ENCODE results near the gene STAB1.

STAB1 gene

DNA sequence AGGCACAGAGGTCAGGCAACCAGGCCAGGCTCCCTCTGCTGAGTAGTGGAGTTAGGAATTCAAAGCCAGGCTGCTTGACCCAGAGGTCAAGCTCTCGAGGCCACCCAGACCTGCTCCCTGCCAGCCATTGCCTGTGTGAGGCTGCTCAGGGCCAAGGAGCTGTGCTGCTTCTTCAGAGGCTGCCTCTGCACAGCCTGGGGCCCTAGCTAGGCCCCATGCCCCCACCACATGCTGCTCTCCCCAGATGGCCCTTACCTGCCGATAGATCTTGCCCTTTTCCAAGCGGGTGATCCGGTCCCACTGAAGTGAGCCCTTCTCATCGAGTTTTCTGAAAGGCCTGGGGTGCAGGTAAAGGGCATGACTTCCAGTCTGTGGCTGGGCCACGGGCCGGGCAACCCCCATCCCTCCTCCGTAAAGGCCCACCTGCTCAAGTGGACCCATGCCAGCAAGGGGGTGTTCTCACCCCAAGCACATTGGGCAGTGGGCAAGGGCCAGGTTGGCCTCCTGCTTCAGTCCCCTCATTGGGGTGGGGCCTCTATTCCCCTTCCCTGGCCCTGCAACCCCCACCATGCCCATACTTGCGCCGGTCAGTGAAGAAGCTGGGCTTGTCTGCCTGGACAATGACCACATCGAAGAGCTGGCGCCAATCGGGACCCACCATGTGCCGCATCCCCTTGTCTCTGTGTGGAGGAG is 32.0 kb downstream of the STAB1 start:
- TF ChIP-seq, protein P1, sequence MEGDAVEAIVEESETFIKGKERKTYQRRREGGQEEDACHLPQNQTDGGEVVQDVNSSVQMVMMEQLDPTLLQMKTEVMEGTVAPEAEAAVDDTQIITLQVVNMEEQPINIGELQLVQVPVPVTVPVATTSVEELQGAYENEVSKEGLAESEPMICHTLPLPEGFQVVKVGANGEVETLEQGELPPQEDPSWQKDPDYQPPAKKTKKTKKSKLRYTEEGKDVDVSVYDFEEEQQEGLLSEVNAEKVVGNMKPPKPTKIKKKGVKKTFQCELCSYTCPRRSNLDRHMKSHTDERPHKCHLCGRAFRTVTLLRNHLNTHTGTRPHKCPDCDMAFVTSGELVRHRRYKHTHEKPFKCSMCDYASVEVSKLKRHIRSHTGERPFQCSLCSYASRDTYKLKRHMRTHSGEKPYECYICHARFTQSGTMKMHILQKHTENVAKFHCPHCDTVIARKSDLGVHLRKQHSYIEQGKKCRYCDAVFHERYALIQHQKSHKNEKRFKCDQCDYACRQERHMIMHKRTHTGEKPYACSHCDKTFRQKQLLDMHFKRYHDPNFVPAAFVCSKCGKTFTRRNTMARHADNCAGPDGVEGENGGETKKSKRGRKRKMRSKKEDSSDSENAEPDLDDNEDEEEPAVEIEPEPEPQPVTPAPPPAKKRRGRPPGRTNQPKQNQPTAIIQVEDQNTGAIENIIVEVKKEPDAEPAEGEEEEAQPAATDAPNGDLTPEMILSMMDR (IDR thresholded peaks at IDR 0.05; ENCODE audit: insufficient read depth, low read length): no peak
- Histone ChIP-seq H3K4me3 (replicated peaks; ENCODE audit: insufficient read depth, low read length) (no peak overlapping the region), H3K27me3 (ENCODE audit: insufficient read depth, poor library complexity, severe bottlenecking) (no peaks in the 10 kb centered on the region), H3K27ac (replicated peaks) (no peak overlapping the region)
- no peak for DNase-seq (ENCODE audit: low read depth in 1 of 2, low spot score in 1 of 2)

DNA sequence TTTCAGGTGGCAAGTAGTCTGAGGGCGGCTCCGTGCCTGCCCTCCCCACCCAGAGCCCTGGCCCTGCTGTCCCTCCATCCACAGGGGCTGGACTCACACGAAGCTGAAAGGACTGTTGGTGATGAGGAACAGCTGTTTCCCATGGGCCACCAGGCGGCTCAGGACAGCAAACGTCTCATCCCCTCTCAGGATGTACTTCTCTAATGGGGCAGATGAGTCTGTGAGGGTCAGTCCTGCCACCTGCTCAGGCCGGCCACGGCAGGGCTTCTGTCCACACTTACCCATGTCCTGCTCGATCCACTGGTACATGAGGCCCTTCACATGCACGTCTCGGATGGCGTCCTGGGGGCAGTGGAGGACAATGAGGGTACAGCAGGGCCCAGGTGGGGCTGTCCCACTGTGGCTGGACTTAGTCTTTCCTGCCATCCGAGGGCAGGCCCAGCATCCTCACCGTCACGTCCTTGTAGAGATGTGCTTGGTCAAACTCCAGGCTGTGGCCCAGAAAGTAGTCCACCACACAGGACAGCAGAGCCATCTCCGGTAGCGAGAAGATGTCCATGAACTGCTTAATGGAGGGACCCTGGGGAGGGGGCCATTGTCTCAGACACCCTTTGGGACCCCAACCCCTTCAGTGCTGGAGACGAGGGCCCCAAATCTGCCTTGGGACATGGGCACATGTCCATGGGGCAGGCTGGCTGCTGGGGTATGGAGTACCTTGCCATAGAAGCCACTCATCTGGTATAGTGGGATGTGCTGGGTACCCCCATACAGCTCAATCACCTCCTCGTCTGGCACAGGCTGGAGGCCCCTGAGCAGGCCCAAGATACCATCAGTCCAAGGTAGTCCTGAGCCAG is 32.8 kb downstream of the STAB1 start:
- no peak overlapping the region for H3K27ac ChIP-seq (replicated peaks)
- no peak for DNase-seq (ENCODE audit: low read depth in 1 of 2, low spot score in 1 of 2)
- no peaks in the 10 kb centered on the region for H3K27me3 ChIP-seq (ENCODE audit: insufficient read depth, poor library complexity, severe bottlenecking)
- no peak overlapping the region for H3K4me3 ChIP-seq (replicated peaks; ENCODE audit: insufficient read depth, low read length)
- TF ChIP-seq SPI1 (IDR thresholded peaks at IDR 0.05; ENCODE audit: borderline replicate concordance, low read depth): no peak
- TF ChIP-seq GABPA (IDR thresholded peaks at IDR 0.05; ENCODE audit: low read depth): no peak
- TF ChIP-seq, protein P1 (IDR thresholded peaks at IDR 0.05; ENCODE audit: insufficient read depth, low read length): no peak

DNA sequence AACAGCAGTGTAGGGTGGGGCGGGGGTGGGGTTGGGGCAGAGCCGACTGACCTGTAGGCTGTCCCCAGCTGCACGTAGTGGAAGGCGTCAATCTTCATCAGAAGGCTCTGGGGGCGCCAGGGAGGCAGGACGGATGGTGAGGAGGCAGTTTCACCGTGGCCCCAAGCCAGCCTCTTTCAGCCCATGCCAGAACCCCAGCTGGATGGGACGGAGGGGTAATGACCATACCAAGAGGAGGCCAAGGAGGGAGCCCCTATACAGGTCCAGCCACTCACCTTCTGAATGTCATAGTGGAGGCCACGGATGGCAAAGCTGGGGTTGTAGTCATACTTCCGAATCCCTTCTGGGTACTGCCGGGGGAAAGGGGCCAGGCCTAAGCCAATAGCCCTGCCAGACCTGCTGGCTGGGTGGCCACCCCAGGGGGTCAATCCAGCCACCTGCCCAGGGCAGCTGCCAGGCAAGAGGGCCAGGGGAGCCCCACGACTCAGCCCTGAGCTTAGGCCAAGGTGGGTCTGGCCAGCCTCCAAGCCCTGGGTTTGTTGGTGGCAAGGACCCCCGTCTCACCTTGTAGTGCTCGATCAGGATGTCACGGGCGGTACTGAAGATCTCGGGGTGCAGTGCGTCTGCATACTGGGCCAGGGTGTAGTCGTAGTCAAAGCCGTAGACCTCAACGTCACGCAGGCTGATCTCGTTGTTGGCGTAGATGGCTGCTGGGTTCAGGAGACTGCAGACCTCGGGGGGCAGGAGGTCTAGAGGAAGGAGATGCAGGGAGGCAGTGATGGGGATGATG is 33.6 kb downstream of the STAB1 start:
- TF ChIP-seq, protein P2, sequence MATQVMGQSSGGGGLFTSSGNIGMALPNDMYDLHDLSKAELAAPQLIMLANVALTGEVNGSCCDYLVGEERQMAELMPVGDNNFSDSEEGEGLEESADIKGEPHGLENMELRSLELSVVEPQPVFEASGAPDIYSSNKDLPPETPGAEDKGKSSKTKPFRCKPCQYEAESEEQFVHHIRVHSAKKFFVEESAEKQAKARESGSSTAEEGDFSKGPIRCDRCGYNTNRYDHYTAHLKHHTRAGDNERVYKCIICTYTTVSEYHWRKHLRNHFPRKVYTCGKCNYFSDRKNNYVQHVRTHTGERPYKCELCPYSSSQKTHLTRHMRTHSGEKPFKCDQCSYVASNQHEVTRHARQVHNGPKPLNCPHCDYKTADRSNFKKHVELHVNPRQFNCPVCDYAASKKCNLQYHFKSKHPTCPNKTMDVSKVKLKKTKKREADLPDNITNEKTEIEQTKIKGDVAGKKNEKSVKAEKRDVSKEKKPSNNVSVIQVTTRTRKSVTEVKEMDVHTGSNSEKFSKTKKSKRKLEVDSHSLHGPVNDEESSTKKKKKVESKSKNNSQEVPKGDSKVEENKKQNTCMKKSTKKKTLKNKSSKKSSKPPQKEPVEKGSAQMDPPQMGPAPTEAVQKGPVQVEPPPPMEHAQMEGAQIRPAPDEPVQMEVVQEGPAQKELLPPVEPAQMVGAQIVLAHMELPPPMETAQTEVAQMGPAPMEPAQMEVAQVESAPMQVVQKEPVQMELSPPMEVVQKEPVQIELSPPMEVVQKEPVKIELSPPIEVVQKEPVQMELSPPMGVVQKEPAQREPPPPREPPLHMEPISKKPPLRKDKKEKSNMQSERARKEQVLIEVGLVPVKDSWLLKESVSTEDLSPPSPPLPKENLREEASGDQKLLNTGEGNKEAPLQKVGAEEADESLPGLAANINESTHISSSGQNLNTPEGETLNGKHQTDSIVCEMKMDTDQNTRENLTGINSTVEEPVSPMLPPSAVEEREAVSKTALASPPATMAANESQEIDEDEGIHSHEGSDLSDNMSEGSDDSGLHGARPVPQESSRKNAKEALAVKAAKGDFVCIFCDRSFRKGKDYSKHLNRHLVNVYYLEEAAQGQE (IDR thresholded peaks at IDR 0.05; ENCODE audit: insufficient replicate concordance, low read depth): no peak
- Histone ChIP-seq H3K4me3 (replicated peaks; ENCODE audit: insufficient read depth, low read length) (no peak overlapping the region), H3K27ac (replicated peaks) (no peak overlapping the region), H3K27me3 (ENCODE audit: insufficient read depth, poor library complexity, severe bottlenecking) (no peaks in the 10 kb centered on the region)
- no peak for DNase-seq (ENCODE audit: low read depth in 1 of 2, low spot score in 1 of 2)

DNA sequence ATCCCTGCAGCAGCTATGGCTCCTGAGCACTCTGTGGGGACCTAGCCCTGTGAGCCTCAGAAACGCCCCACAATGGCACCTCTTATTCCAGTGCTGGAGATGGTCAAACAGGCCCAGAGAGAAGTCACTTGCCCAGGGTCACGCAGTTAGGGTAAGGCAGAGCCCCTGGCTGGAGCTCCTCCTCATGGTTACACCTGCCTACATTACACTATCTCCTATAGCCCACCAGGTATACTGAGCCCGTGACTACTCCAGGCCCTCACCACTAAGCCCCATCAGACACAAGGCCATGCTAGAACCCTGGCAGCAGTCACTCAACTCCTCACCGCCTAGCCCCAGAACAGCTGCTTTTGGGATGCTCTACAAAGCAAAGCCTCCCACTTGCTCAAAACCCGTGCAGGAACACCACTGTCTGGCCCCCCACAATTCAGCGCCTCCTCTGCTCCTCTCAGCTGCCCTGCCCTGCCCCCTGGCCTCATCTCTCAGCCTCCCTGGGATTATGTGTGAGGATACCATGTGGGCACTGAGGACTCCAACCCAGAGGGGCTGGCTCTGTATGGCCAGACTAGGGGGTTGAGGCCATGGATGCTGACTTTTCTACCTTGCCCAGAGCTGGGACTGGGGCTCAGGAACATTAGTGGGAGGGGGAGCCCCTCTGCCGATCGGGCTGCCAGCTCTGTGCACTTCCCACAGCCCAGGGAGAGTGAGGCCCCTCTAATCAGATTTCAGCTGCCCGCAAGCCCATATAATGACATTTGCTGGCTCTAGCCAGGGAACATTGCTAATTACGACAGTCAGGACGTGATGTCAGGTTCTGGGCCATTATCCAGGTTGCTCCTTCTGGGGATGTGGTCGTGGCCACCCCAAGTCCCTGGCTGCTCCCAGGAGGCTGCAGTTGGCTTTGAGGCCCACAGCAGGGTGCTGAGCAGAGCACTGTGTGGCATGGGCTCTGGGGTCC is 34.5 kb downstream of the STAB1 start:
- Histone ChIP-seq H3K27ac (replicated peaks) (no peak overlapping the region), H3K27me3 (ENCODE audit: insufficient read depth, poor library complexity, severe bottlenecking) (no peaks in the 10 kb centered on the region), H3K4me3 (replicated peaks; ENCODE audit: insufficient read depth, low read length) (no peak overlapping the region)
- TF ChIP-seq, protein P2 (IDR thresholded peaks at IDR 0.05; ENCODE audit: insufficient replicate concordance, low read depth): no peak
- TF ChIP-seq, protein P1 (IDR thresholded peaks at IDR 0.05; ENCODE audit: insufficient read depth, low read length): no peak
- no peak for TF ChIP-seq GABPA (IDR thresholded peaks at IDR 0.05; ENCODE audit: low read depth)
- TF ChIP-seq POLR2AphosphoS5 (IDR thresholded peaks at IDR 0.05; ENCODE audit: low read depth): no peak
- no peak for TF ChIP-seq SPI1 (IDR thresholded peaks at IDR 0.05; ENCODE audit: borderline replicate concordance, low read depth)
- DNase-seq (ENCODE audit: low read depth in 1 of 2, low spot score in 1 of 2): no peak

All from HL-60 (cell line).